ENCODE data around the gene WNT9B. TPM values are rescaled to one million over a fixed set of nuclear protein-coding genes. Genes with fewer than 3 reads are reported as not detected.

WNT9B gene
- total and polyA plus RNA-seq, 9 of the 15 experiments (the other 6 are each of a cell fraction or from before 2014, with no cell fraction given): not detected

- TF ChIP-seq MITF (IDR thresholded peaks at IDR 0.05) (no peak), ZNF445 (CRISPR knock-in tag; IDR thresholded peaks at IDR 0.05; ENCODE audit: low read depth) (no peak), DLX4 (CRISPR knock-in tag; IDR thresholded peaks at IDR 0.05) (no peak), TCF7L2 (IDR thresholded peaks at IDR 0.05; ENCODE audit: low read depth, low read length) (0 out of 2 replicates have a peak, but pooled peaks have one; percentile 20), ZFP91 (CRISPR knock-in tag; IDR thresholded peaks at IDR 0.05) (peak; percentile 47; the same call in 1 of the 2 replicates), CREM (IDR thresholded peaks at IDR 0.05; ENCODE audit: low read depth) (peak; percentile 53; the same call in 1 of the 2 replicates), MEF2D (tag; conservative IDR thresholded peaks at IDR 0.05; ENCODE audit: low read depth) (peak; percentile 40; the same call in 1 of the 2 replicates), HDAC2 (IDR thresholded peaks at IDR 0.05) (0 out of 2 replicates have a peak, but pooled peaks have one; percentile 63), SRSF1 (IDR thresholded peaks at IDR 0.05; ENCODE audit: low read depth, low read length) (0 out of 2 replicates have a peak, but pooled peaks have one; percentile 80), RBM25 (IDR thresholded peaks at IDR 0.05; ENCODE audit: low read depth, low read length, severe bottlenecking) (no peak), MXD1 (CRISPR knock-in tag; IDR thresholded peaks at IDR 0.05; ENCODE audit: borderline replicate concordance, poor library complexity, severe bottlenecking) (no peak), RBBP5 (IDR thresholded peaks at IDR 0.05; ENCODE audit: borderline replicate concordance, insufficient read depth, low read length, poor library complexity, severe bottlenecking) (peak; percentile 99), TSC22D4 (tag; IDR thresholded peaks at IDR 0.05) (no peak)
Measured at GRCh38 chr17:46922804-46923635, 71.6 kb downstream of the WNT9B start, which contains the start of gene GOSR2 (continued).

Data from K562 (cell line).